Stimulated activated CD4-positive, alpha-beta T cell treated with anti-CD3 and anti-CD28 coated beads, Interleukin-2, amount 100 ng/mL, for 4 hours (primary cell): ENCODE measurements around the gene KCNH2.
"Not testable (repeated sequence)": the region's sequence is repeated elsewhere in the genome, so short reads cannot be mapped to it uniquely, and the experiment has no call there.

Experiments
- DNase-seq: peaks from one replicate; pipeline ENCODE4 v3.0.0-alpha.2; 2020; ENCODE audit warnings: low read depth

The KCNH2 gene

DNA sequence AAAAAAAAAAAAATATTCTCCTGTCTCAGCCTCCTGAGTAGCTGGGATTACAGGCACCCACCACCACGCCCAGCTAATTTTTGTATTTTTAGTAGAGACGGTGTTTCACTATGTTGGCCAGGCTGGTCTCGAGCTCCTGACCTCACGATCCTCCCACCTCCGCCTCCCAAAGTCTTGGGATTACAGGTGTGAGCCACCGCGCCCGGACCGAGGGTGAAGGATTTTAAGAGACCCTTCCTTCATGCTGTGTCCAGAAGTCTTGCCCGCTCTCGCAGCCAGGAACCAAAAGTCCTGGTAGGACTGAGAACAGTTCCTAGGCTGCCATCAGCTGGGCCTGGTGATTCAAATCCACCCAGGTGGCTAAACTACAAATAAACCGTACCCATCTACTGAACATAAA, 33.5 kb upstream of the KCNH2 start:
- not testable (repeated sequence) for DNase-seq

DNA sequence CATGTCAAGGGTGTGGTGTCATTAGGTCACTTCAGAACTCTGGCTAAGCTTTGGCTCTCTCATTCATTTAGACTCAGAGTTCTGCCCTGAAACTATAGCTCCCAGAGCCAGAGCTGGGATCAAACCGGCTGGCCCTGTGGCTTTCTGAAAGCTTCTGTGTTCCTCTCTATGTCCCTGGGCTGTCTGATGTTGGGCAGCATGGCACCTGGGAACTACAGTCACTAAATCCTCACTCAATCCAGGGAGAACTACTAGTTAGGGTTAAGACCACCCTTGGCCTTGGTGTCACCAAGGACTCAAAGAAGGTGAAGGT, 32.9 kb upstream of the KCNH2 start:
- no peak for DNase-seq

DNA sequence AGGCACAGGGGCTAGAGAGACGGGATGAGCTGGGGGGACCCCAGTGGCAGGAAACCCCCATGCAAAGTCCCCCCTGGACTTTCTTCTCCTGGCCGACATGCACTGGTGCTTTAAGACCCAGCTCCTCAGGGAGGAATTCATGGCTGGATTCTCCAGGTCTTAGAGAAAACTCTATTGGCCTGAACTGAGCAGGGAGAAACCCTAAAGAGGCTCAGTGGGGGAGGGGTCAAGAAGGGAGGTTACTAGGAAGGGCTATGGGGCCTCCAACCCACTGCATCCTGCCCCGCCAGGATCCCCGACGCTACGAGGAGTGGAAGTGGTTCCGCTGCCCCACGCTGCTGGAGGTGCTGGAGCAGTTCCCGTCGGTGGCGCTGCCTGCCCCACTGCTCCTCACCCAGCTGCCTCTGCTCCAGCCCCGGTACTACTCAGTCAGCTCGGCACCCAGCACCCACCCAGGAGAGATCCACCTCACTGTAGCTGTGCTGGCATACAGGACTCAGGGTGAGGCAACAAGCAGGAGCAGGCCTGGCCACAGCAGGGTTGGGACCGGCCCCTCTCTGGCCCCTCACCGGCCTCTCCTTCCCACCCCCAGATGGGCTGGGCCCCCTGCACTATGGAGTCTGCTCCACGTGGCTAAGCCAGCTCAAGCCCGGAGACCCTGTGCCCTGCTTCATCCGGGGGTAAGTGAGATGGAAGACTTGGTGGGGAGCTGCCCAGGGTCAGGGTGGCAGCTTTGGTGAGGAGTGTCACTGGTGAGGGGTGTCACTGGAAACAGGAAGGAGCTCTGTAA, 32.4 kb upstream of the KCNH2 start:
- no peak for DNase-seq

DNA sequence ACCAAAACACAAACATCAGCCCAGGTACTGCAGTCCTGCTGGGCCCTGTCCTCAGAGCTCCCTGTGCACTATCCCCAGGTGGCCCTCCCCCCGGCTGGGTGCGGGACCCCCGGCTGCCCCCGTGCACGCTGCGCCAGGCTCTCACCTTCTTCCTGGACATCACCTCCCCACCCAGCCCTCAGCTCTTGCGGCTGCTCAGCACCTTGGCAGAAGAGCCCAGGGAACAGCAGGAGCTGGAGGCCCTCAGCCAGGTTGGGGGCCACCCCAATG, 31.9 kb upstream of the KCNH2 start:
- DNase-seq = no peak

DNA sequence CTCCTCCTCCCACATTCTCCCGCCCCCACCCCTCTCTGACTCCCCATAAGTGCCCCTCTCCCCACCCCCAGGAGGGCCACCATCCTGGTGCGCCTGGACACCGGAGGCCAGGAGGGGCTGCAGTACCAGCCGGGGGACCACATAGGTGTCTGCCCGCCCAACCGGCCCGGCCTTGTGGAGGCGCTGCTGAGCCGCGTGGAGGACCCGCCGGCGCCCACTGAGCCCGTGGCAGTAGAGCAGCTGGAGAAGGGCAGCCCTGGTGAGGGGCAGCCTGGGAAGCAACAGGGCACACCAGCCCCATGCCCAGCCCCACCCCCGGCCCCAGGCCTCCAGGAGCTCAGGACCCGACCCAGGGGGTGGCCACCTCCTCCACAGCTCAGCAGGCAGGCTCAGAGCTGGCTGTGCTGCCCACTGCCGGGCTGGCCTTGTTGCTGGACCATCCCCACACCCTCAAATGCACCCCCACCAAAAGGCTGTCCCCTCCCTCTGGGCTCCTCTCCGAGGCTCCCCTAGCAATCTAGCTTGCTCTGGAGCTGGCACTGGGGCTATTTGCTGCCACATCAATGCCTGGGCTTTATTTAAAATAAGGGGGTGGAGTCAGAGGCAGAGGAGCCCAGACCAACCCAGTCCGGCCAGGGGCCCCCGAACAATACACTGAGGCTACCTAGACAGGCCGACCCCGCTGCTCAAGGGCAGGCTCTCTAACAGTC, 31.4 kb upstream of the KCNH2 start:
- DNase-seq = no peak

DNA sequence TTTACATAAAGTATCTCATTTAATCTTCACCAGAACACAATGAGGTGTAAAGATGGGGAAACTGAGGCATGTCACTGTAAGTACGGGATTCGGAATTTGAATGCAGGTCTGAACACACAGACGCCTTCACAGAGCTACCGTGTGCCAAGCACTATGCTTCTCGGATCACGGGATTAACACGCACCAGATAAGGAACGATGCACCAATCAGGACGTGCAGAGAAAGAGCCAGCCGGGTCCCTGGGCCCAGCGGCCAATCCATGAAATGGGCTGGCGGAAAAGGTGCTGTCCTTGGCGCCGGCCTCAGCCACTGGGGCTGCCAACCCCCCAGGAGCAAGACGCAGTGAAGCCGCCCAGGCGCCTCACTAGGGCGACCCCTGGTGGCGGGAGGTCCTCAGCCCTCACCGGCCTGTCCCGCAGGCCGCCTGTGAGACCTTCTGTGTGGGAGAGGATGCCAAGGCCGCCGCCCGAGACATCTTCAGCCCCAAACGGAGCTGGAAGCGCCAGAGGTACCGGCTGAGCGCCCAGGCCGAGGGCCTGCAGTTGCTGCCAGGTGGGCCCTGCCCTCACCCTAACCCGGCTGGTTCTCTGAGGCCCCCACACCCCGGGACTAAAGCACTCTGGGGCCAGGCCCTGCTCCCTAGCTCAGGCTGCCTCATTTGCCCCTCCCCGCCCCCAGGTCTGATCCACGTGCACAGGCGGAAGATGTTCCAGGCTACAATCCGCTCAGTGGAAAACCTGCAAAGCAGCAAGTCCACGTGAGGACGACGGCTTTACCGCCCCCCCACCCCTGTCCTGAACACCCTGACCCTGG, 30.6 kb upstream of the KCNH2 start:
- DNase-seq = peak; percentile 66

DNA sequence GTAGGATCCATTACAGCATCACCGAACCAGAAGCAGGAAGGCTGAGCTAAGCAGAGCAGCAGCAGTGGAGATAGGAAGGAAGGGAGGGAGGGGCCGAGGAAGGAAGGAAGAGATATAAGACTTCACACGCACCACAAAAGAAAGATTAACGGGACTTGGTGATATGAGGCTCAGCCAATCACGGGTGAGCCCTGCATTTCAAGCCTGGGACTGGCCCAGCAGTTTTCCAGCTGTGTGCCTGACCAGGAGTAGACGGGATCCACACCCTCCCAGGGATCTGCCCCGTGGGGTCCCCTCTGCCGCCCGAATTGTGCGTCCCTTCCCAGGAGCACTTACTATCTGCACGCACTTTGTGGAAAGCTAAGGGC, 30.0 kb upstream of the KCNH2 start:
- DNase-seq = no peak

DNA sequence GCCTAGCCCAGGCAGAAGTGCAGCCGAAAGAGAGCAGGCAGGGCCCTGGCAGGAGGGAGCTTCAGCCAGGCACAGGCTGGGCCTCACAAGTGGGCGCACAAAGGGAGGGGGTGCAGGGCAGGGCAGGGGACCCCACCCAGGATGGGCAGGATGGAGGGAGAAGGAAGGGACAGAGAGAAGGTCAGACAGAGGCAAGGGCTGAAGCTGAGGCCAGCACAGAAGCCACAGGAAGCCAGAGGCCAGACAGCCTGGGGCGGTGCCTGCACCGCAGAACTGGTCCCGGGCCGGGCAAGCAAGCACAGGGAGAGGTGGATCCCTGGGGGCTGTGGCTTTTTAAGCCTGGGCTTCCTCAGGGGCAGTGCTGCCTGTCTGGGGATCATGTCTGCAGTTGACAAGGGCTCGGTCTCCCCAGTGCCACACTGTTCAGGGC, 29.4 kb upstream of the KCNH2 start:
- no peak for DNase-seq

DNA sequence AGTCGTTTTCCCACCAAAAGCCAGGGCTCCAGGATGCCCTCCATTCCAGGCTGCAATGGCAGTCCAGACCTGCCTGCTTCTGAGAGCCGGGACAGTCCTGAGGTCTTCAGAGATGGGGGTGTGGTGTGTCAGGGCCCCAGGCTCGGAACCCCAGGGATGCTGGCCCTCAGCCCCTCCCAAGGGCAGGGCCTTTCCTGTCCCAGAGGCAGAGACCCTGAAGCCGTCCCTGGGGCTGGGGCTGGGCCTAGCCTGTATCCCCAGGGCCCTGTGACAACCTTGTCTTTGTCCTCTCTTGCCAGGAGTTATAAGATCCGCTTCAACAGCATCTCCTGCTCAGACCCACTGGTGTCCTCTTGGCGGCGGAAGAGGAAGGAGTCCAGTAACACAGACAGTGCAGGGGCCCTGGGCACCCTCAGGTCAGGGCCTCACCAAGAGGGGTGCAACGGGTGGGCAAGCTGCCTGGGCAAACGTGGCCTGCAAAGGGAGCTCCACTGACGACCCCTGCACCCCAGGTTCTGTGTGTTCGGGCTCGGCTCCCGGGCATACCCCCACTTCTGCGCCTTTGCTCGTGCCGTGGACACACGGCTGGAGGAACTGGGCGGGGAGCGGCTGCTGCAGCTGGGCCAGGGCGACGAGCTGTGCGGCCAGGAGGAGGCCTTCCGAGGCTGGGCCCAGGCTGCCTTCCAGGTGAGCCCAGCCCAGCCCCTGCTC, 28.6 kb upstream of the KCNH2 start:
- DNase-seq = no peak

DNA sequence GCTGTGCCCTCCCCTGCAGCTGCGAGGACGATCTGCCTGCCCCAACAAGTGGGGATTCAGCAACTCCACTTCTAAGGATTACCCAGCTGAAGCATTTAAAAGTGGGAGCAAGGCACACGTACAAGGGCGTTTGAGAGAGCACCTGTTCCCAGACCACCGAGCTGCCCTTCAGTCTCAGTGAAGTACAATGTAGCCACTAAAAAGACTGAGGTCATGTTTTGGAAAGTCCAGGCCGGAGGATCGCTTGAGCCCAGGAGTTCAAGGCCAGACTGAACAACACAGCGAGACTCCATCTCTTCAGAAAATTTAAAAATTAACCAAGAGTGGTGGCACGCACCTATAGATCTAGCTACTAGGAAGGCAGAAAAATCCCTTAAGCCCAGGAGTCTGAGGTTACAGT, 27.4 kb upstream of the KCNH2 start:
- DNase-seq = no peak

DNA sequence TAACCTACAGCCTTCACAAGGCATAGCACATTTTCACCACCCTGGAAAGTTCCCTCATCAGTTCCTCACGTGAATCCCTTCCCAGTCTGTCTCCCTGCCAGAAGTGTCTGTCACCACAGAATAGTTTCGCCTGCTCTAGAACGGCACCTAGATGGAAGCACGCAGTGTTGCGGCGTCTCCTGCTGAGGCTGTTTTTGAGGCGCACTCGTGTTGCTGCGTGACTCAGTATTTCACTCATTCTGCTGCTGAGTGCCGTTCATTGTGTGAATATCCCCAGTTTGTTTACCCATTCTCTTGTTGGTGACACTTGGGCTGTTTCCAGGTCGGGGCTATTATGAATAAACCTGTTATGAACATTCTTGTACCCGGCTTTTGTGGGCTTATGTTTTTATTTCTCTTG, 25.5 kb upstream of the KCNH2 start:
- DNase-seq = no peak

DNA sequence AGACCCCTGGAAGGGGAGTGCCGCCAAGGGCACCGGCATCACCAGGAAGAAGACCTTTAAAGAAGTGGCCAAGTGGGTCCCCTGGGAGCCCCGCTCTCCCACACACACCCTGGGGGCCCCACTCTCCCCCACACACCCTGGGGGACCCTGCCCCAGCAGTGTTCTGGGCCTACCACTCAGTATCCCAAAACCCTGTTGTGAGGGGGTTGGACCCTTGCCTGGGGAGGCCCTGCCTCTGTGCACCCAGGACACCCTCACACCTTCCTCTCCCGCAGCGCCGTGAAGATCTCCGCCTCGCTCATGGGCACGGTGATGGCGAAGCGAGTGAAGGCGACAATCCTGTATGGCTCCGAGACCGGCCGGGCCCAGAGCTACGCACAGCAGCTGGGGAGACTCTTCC, 23.4 kb upstream of the KCNH2 start:
- no peak for DNase-seq

DNA sequence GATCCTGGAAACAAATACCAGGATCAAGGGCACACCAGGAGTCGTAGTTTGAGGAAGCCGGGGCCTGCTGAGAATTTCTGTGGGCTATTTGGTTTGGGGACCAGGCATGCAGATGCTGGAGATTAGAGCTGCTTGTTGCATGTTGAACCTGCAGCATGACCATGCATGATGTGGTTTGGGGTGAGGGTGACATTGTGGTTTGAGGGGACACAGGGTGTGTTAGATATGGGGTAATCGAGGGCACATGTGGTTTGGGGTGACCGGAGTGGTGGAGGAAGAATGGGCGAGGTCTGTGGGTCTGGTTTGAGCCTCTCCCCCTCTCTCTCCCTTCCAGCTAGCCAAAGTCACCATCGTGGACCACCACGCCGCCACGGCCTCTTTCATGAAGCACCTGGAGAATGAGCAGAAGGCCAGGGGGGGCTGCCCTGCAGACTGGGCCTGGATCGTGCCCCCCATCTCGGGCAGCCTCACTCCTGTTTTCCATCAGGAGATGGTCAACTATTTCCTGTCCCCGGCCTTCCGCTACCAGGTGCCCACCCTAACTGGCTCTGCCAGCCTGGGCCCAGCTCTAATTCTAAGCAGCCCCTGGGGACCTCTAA, 22.9 kb upstream of the KCNH2 start:
- no peak for DNase-seq

DNA sequence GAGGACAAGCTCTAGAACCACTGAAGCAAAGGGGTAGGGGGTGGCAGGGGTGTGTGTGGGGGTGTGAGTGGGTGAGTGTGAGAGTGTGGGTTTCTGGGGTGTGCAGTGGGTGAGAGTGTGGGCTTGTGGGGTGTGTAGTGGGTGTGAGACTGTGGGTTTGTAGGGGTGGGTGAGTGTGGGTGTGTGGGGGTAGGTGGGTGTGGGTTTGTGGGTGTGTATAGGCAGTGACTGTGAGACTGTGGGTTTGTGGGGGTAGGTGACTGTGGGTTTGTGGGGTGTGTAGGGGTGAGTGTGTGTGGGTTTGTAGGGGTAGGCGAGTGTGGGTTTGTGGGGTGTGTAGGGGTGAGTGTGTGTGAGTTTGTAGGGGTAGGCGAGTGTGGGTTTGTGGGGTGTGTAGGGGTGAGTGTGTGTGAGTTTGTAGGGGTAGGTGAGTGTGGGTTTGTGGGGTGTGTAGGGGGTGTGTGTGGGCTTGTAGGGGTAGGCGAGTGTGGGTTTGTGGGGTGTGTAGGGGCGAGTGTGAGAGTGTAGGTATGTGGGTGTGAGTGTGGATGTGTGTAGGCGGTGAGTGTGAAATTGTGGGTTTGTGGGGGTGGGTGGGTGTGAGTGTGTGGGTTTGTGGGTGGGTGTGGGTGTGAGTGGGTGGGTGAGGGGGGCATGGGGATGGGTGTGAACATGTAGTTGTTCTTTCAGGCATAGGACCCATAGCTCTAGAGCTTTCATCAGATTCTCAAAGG, 21.5 kb upstream of the KCNH2 start:
- no peak for DNase-seq

DNA sequence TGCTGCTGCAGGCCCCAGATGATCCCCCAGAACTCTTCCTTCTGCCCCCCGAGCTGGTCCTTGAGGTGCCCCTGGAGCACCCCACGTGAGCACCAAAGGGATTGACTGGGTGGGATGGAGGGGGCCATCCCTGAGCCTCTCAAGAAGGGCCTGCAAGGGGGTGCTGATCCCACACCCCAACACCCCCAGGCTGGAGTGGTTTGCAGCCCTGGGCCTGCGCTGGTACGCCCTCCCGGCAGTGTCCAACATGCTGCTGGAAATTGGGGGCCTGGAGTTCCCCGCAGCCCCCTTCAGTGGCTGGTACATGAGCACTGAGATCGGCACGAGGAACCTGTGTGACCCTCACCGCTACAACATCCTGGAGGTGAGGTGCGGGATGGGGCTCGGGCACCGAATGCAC, 20.9 kb upstream of the KCNH2 start:
- DNase-seq = no peak

DNA sequence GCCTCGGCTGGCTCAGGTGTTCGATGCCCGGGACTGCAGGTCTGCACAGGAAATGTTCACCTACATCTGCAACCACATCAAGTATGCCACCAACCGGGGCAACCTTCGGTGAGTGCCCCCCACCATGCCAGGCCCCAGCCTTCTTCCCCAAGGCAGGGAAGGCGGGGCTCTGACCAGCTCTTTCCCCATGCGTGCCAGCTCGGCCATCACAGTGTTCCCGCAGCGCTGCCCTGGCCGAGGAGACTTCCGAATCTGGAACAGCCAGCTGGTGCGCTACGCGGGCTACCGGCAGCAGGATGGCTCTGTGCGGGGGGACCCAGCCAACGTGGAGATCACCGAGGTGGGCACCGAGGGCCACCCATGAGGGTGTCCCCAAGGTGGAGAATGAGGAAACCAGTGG, 20.2 kb upstream of the KCNH2 start:
- DNase-seq = no peak

DNA sequence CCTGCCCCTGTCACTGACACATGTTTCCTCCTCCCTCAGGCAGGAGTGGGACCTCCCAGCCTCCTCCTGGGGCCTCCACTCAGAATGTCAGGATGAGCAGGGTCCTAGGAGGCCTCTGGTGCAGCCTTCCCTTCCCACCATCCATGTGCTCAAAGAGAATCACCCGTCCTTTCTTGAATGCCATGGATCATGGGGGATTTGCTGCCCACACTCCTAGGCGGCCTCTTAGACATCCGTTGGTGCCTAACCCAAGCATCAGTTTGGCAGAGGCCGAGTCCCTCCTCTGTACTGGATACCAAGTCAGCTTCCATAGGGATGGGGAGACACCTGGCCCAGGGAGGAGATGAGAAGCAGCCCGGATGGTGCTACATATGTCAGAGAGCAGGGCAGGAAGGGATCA, 19.7 kb upstream of the KCNH2 start:
- DNase-seq = no peak

DNA sequence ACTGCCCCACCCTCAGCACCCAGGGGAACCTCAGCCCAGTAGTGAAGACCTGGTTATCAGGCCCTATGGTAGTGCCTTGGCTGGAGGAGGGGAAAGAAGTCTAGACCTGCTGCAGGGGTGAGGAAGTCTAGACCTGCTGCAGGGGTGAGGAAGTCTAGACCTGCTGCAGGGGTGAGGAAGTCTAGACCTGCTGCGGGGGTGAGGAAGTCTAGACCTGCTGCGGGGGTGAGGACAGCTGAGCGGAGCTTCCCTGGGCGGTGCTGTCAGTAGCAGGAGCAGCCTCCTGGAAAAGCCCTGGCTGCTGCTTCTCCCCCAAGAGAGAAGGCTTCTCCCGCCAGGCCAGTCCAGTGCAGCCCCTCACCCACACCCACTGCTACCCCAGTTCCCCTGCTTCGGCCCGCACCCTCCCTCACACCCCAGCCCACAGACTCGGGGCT, 19.0 kb upstream of the KCNH2 start:
- no peak for DNase-seq

DNA sequence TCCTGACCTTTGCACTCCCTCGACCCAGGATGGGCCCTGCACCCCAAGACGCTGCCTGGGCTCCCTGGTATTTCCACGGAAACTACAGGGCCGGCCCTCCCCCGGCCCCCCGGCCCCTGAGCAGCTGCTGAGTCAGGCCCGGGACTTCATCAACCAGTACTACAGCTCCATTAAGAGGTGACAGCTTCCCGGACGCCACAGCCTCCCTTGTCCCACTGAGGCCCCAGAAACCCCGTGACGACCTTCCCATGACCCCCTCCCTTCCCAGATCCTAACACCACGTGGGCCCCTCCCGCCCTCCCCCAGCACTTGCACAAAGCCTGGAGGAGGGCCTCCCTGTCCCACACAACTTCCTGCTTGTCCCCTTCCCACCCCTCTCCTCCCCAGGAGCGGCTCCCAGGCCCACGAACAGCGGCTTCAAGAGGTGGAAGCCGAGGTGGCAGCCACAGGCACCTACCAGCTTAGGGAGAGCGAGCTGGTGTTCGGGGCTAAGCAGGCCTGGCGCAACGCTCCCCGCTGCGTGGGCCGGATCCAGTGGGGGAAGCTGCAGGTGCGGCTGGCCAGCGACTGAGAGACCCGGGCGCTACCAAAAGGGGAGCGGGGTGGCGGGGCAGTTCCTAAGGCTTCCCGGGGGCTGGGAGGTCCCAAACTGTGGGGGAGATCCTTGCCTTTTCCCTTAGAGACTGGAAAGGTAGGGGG, 18.4 kb upstream of the KCNH2 start:
- no peak for DNase-seq

DNA sequence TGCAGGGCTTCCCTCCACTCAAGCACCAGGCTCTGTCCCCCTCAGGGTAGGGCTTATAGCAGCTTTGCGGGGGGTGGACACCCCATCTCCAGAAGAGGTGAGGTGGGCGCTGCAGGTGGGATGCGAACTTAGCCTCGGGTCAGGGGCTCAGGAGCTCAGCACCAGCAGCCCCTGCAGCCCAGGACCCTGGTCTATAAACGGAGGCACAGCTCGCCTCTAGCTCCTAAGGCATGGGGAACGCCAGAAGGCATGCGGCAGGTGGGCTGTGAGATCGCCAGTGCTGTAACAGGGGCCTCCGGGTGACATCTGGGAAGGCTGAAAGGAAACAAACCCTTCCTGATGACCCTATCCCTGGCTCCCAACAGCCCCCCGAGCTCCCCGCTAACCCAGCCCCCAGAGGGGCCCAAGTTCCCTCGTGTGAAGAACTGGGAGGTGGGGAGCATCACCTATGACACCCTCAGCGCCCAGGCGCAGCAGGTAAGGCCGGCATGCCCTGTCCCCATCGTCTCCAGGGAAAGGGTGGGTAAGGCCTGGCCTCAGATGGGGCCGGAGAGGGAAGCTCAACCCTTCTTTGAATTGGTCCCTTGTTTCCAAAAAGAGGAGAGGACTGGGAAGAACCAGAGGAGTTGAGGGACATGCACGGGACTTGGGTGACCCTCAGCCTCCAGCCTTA, 16.9 kb upstream of the KCNH2 start:
- DNase-seq = no peak
